Measurements from ENCODE around the gene DGKD. TPM values are rescaled to one million over a fixed set of nuclear protein-coding genes. Genes with fewer than 3 reads are reported as not detected.

Gene DGKD
- total RNA-seq, 4 donors from 2014 or later = 67.7 to 195 (median 125) TPM

GRCh38 chr2:233323851-233324250 lies 30.4 kb upstream of the DGKD start:
- Histone ChIP-seq H3K9me3 (no peaks in the 10 kb centered on the region), H3K4me3 (no peak overlapping the region), H3K4me1 (no peaks in the 10 kb centered on the region), H3K27me3 (no peaks in the 10 kb centered on the region), H3K36me3 (no peaks in the 10 kb centered on the region), H3K27ac (no peak overlapping the region)
- no peak for DNase-seq
- TF ChIP-seq, protein P1, sequence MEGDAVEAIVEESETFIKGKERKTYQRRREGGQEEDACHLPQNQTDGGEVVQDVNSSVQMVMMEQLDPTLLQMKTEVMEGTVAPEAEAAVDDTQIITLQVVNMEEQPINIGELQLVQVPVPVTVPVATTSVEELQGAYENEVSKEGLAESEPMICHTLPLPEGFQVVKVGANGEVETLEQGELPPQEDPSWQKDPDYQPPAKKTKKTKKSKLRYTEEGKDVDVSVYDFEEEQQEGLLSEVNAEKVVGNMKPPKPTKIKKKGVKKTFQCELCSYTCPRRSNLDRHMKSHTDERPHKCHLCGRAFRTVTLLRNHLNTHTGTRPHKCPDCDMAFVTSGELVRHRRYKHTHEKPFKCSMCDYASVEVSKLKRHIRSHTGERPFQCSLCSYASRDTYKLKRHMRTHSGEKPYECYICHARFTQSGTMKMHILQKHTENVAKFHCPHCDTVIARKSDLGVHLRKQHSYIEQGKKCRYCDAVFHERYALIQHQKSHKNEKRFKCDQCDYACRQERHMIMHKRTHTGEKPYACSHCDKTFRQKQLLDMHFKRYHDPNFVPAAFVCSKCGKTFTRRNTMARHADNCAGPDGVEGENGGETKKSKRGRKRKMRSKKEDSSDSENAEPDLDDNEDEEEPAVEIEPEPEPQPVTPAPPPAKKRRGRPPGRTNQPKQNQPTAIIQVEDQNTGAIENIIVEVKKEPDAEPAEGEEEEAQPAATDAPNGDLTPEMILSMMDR (IDR thresholded peaks at IDR 0.05) = no peak
- no peak for TF ChIP-seq POLR2A (IDR thresholded peaks at IDR 0.05)

DNA sequence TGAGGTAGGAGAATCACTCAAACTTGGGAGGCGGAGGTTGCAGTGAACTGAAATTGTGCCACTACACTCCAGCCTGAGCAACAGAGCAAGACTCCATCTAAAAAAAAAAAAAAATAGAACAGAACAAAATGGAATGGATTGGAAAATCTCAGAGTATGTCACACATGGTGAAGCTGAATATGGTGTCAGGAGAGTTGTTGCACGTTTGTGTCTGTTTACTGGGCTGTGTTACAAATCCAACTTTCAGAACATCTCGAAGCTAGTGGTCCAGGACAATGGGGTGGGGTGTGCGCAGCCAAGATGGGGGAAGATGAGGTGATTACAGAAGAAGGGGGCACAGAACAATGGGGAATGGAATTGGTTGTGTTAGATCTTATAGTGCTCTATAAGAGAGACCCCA lies 29.0 kb upstream of the DGKD start:
- H3K27me3 ChIP-seq = no peaks in the 10 kb centered on the region
- H3K4me3 ChIP-seq = no peak overlapping the region
- H3K27ac ChIP-seq = no peak overlapping the region
- H3K9me3 ChIP-seq = no peaks in the 10 kb centered on the region
- no peaks in the 10 kb centered on the region for H3K36me3 ChIP-seq
- TF ChIP-seq, protein P1 (IDR thresholded peaks at IDR 0.05) = no peak
- TF ChIP-seq POLR2A (IDR thresholded peaks at IDR 0.05) = no peak
- no peaks in the 10 kb centered on the region for H3K4me1 ChIP-seq
- no peak for DNase-seq

DNA sequence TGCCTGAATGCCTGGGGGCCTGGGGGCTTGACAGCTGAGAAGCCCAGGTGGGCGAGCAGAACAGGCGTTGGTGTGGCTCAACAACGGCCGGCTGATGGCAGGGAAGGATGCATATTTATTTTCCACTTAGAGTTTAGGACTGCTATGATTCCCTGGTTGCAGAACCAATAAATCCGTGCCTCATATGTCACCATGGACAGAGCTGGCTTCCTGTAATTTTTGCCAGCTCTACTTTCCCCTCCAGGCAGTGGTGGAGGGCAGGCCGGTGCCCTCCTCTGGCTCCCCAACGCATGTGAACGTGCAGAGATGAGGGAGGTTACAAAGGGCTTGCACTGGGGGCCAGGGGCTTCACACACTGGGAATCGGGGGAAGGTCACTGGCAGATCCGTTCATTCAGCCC lies 28.5 kb upstream of the DGKD start:
- Histone ChIP-seq H3K36me3 (no peaks in the 10 kb centered on the region), H3K27me3 (no peaks in the 10 kb centered on the region), H3K4me3 (no peak overlapping the region), H3K27ac (no peak overlapping the region), H3K9me3 (no peaks in the 10 kb centered on the region), H3K4me1 (no peaks in the 10 kb centered on the region)
- no peak for DNase-seq
- TF ChIP-seq, protein P1 (IDR thresholded peaks at IDR 0.05) = no peak
- no peak for TF ChIP-seq POLR2A (IDR thresholded peaks at IDR 0.05)

- Histone ChIP-seq H3K36me3 (no peaks in the 10 kb centered on the region), H3K27ac (no peak overlapping the region), H3K9me3 (no peaks in the 10 kb centered on the region), H3K4me3 (no peak overlapping the region), H3K4me1 (no peaks in the 10 kb centered on the region), H3K27me3 (no peaks in the 10 kb centered on the region)
- TF ChIP-seq POLR2A (IDR thresholded peaks at IDR 0.05) = no peak
- TF ChIP-seq, protein P1 (IDR thresholded peaks at IDR 0.05) = no peak
- DNase-seq = no peak
Observed at GRCh38 chr2:233326500-233326899, 27.8 kb upstream of the DGKD start.

DNA sequence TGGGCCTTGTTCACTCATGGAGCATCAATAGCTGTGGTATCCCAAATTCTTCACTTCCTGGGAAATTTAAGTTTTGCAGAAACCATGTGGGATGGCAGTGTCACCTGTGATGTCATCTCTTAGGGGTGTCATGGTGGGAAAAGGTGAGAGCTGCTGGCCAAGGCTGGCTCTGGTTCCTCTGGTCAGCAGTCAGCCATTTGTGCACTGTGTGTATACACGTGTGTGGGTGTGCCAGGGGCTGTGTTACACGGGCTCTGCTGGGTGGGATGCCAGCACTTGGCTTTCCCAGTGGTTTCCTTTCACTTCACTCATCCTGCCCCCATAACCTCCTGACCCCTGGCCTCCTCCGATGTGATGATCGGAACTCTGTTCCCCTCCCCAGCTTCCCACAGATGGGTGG lies 25.4 kb upstream of the DGKD start:
- Histone ChIP-seq H3K27me3 (no peaks in the 10 kb centered on the region), H3K27ac (no peak overlapping the region)

More for the DNA sequence above, 25.4 kb upstream of the DGKD start:
- H3K9me3 ChIP-seq = no peaks in the 10 kb centered on the region
- no peak overlapping the region for H3K4me3 ChIP-seq
- no peak for DNase-seq
- H3K4me1 ChIP-seq = peaks cover 0 to 10% (median 0%) of the 10 kb centered on the region in 4 donors
- H3K36me3 ChIP-seq = no peaks in the 10 kb centered on the region
- TF ChIP-seq, protein P1 (IDR thresholded peaks at IDR 0.05) = no peak
- no peak for TF ChIP-seq POLR2A (IDR thresholded peaks at IDR 0.05)

Measured in Peyer's patch (tissue), 4 donors.